Prostate gland (tissue), 2 donors: ENCODE results near the gene C5orf63.

ENCODE experiments used
- POLR2A ChIP-seq: fragments of 450-650 bp; IDR thresholded peaks from one replicate; pipeline ENCODE4 v1.6.1; 2016; ENCODE audit warnings: antibody characterized with exemption, mild to moderate bottlenecking
- POLR2AphosphoS5 ChIP-seq: sonication (generic); formaldehyde crosslinking; IDR thresholded peaks from one replicate; pipeline ENCODE4 v1.6.1; 2017; ENCODE audit warnings: antibody characterized with exemption
- TF ChIP-seq, protein P1 (sequence below), 4 experiments: fragments of 200-600 bp in 2 of 4; fragments of 450-650 bp in 2 of 4; sonication (generic) in 2 of 4; IDR thresholded peaks; 1 replicate in 3 of 4; 2 replicates in 1 of 4; pipeline ENCODE4 v1.5.1; 2016 to 2019; ENCODE audit warnings: antibody characterized with exemption in 4 of 4, mild to moderate bottlenecking in 2 of 4, moderate library complexity in 2 of 4

GRCh38 chr5:127011153-127011552, 62.1 kb downstream of the C5orf63 start:
- TF ChIP-seq POLR2AphosphoS5: no peak
- TF ChIP-seq, protein P1, sequence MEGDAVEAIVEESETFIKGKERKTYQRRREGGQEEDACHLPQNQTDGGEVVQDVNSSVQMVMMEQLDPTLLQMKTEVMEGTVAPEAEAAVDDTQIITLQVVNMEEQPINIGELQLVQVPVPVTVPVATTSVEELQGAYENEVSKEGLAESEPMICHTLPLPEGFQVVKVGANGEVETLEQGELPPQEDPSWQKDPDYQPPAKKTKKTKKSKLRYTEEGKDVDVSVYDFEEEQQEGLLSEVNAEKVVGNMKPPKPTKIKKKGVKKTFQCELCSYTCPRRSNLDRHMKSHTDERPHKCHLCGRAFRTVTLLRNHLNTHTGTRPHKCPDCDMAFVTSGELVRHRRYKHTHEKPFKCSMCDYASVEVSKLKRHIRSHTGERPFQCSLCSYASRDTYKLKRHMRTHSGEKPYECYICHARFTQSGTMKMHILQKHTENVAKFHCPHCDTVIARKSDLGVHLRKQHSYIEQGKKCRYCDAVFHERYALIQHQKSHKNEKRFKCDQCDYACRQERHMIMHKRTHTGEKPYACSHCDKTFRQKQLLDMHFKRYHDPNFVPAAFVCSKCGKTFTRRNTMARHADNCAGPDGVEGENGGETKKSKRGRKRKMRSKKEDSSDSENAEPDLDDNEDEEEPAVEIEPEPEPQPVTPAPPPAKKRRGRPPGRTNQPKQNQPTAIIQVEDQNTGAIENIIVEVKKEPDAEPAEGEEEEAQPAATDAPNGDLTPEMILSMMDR (IDR thresholded peaks at IDR 0.05): no peak
- TF ChIP-seq POLR2A: no peak
